ENCODE results near the gene PBLD.
"Not testable (repeated sequence)": the region's sequence is repeated elsewhere in the genome, so short reads cannot be mapped to it uniquely, and the experiment has no call there.

The PBLD gene

GRCh38 chr10:68277814-68278213, 54.9 kb downstream of the PBLD start:
- DNase-seq: not testable (repeated sequence)

DNA sequence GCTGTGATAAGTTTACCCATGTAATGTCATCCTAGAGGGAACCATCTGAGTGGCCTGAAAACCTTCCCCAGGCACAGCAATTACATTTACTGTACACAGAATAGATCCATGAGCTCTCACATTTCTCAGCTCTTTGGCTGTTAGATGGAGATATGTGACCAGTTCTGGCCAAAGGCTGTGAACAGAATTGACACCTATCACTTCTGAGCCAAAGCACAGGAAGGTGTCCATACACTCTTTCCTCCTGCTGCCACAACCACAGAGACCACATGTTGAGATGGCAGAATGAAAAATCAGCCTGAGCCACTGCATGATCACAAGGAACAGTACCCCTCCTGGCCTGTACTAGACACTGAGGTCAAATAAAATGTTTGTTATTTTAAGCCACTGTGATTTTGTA, 56.5 kb downstream of the PBLD start:
- DNase-seq: no peak

DNA sequence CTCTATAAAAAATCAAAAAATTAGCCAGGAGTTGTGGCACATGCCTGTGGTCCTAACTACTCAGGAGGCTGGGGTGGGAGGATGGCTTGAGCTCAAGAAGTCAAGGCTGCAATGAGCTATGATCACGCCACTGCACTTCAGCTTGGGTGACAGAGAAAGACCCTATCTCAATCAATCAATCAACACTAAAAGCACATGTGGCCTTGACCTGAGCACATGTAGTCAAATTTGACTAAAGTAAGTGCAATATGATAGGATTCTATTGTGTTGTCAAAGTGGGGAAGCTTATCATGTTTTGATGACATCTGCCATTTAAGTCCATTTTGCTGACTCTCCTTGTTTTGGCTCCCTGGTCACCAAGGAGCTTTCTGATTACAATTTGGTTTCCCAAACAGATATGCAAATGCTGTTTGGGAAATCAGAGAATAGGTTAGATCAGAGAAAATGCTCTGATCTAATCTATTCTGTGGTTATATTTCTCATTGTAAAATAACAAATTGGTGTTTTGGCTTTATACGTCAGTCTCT, 57.1 kb downstream of the PBLD start:
- DNase-seq: no peak

- DNase-seq: no peak
Measured at GRCh38 chr10:68272833-68273232, 59.9 kb downstream of the PBLD start.

GRCh38 chr10:68271196-68271882, 61.4 kb downstream of the PBLD start:
- no peak for DNase-seq

DNA sequence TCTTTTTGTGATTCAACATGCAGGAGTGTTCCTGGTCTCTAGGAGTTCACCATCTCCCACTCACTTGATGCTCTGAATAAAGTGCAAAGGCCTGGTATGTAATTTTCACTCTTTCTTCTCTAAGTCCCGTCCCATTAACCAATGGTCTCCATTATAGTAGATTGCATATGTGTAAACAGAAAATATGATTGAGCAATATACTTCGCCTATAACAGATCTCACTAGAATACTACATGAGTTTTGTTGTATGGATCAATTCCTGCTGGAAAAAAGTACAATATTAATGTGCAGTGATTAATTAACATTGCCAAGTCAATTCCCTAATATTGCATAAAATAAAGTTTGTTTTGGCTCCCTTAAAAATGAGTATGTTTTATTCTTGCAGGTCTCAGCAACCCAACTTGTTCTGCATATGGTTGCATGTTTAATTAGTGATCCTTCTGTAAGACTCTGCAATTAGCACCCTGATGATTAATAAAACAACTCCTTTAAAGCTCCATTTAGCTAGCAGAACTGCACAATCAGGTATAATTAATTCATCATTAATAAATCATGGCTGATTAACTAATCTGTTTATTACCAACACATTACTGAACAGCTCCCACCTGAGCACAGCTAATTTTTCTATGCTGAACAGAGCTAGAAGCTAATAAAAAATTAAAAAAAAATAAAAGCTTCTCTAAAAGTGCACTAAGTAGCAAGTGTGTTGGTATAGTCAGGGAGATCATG, 63.0 kb downstream of the PBLD start:
- DNase-seq: no peak

DNA sequence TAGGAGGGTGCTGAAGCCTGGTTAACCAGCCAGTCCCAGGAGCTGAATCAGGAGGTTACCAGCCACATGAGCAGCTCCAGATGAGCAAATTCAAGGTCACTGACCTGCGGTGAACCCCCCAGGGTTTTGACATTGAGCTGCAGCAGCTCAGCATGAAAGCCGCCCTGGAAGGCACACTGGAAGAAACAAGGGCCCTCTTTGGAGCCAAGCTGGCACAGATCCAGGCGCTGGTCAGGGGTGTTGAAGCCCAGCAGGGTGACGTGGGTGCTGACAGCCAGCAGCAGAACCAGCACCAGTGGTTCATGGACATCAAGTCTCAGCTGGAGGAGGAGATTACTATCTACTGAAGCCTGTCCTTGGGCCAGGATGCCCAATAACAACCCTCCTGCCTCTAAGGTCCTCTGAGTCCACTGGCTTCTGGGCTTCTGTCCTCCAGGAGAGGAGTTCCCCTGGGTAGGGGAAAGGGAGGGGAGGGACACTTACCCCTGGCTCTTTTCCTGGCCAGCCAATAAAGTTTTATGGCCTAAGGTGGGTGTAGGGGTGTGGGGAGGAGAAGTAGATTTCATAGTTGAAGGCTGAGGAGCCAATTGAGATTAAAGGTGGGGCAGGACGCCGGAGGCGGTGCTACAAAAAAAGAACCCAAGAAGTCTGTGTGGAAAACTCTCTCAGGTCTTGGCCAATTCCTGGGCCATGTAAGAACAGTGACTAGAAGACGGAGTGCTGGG, 71.4 kb downstream of the PBLD start:
- DNase-seq: no peak

- no peak for DNase-seq
Measured at GRCh38 chr10:68253346-68253745, 79.4 kb downstream of the PBLD start.

GRCh38 chr10:68251625-68252495, 80.9 kb downstream of the PBLD start:
- no peak for DNase-seq

DNA sequence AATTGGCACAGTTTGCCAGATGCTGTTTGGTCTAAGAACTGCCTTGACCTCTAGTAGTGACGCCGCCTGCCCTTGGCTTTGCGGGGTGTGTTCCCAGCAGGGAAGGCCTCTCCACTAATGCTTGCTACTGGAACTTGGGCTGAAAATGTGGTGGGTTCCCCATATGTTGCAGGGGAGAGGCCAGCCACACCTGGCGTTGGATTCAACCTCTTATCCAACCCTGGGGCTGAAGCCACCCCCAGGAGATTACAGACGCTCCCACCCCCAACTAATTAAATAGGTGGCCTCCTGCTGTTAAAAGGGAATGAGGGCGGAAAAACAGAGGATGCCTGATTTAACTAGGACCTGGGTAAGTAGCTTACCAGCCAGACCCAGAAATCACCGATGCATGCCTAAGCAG, 81.6 kb downstream of the PBLD start:
- no peak for DNase-seq

- DNase-seq: no peak
Measured at GRCh38 chr10:68249297-68249696, 83.4 kb downstream of the PBLD start.

GRCh38 chr10:68247931-68248330, 84.8 kb downstream of the PBLD start:
- DNase-seq: no peak

DNA sequence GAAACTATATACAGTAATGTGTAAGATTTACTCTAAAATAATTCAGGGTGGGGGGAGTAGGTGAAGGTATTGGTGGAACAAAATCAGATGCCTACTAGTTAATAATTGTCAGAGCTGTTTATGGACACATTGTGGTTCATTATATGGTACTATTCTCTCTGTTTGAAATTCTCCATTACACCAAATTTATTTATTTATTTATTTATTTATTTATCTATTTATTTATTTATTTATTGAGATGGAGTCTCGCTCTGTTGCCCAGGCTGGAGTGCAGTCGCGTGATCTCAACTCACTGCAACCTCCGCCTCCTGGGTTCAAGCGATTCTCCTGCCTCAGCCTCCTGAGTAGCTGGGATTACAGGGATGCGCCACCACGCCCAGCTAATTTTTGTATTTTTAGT, 86.3 kb downstream of the PBLD start:
- DNase-seq: not testable (repeated sequence)

DNA sequence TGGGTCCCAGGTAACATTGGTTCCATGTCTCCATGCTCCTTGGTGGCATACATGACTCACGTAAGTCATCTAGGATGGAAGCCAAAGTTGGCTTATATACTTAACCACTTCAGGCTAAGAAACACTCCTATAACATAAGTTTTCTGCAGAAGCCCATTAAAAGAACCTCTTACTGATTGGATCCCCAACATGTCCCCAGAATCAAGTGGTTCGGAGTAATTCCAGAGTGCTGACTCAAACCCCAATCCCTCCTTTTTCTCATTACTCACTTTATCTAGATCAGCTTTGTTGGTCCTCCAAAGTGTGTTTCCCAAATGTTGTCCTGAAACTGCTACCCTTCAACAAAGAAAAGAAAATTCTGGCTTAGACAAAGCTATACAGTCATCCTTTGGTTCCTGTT, 90.7 kb downstream of the PBLD start:
- DNase-seq: no peak

GRCh38 chr10:68239596-68240150, 93.1 kb downstream of the PBLD start:
- DNase-seq: no peak

- DNase-seq: no peak
Measured at GRCh38 chr10:68239069-68239468, 93.7 kb downstream of the PBLD start.

GRCh38 chr10:68238371-68238770, 94.4 kb downstream of the PBLD start:
- DNase-seq: no peak

GRCh38 chr10:68237173-68237572, 95.6 kb downstream of the PBLD start:
- no peak for DNase-seq

- DNase-seq: no peak
Measured at GRCh38 chr10:68235581-68235980, 97.1 kb downstream of the PBLD start.

- no peak for DNase-seq
Measured at GRCh38 chr10:68235111-68235510, 97.6 kb downstream of the PBLD start.

DNA sequence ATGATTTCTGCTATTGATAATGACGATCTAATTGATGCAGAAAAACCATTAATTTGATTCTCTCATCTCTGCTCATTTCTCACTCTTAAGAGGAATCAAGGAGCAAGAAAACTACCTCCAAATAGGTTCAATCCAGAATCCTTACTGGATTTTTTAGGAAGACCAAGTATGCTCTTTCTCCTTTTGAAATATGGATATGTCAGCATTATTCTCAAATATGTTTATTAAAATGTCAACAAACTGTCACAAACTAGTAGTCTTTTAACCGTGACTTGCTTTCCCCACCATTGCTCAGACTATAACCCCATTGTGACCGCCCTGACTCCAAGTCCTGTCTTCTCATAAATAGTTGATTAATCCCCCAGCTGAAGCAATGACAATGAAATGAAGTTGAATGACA, 99.7 kb downstream of the PBLD start:
- no peak for DNase-seq

Measured in stimulated activated CD4-positive, alpha-beta T cell treated with anti-CD3 and anti-CD28 coated beads, Interleukin-4, amount 100 ng/mL, for 4 hours (primary cell).